HG02981 (cell line): ENCODE data around the gene NPAS3.

ENCODE experiments used
- ATAC-seq: cut with Tn5 transposase; IDR thresholded peaks from one replicate; pipeline ENCODE4 v1.9.1; 2021; ENCODE audit warnings: mild to moderate bottlenecking, moderate library complexity; ENCODE audit not compliant: unreplicated experiment

NPAS3 gene

DNA sequence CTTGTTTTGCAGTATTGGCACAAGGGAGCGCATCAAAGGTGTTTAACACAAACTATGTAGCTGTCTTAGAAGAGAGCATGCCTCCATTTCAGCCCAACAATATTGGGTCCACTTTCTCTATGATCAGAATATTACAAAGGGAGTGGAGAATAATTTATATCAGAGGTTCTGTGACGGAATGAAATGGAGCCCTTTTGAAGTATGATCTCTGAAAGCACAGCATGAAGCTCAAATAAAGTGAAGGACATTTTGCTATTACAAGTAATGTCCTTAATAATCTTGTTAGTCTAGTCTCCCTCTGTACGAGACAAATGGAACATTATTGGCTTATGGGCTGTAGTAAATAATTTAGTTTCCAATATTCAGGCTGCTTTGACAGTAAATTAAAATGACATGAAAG, 302.7 kb downstream of the NPAS3 start:
- ATAC-seq = no peak

DNA sequence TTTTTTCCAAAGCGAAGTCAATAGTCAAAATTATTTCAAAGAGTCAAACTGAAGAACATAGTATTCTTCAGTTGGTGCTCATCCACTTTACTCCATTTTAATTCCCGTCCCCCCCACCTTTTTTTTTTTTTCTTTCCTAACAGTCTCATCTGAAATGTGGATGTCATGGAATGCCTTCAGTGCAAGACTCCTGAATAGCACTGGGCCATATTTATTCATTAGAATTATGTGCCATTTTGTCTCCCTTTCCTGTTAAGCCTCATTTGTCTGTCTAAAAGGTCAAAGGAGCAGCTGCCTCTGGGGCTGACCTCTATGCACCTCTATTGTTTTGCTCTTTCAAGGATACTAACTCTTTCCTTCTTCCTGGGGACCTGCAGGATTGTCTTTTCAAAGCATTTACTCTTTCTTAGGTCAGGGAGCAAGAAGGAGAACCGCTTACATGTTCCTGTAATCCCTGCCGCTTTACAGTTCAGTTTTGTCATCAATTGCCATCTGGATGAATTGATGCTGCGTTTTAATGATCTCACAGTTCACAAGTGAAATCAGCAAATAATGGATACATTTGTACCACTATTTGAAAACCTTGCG, 310.6 kb downstream of the NPAS3 start:
- no peak for ATAC-seq

DNA sequence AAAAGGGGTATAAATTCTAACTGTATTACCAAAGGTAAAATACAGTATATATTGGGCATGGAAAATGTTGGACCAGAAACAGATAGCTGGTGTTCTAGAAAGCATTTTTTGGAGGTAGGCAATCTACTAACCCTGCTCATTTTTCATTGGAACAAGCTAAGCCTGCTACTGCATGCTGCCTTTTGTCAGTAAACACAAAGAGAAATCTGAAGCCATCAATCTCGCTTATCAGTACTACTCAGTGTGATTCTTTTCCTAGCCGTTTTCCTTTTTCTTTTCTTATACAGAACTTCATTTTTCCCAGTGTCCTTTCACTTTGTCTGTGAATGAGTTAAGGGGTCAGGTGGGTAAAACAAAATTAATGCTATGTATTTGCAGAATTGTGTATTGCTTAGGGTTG, 312.3 kb downstream of the NPAS3 start:
- ATAC-seq = no peak

DNA sequence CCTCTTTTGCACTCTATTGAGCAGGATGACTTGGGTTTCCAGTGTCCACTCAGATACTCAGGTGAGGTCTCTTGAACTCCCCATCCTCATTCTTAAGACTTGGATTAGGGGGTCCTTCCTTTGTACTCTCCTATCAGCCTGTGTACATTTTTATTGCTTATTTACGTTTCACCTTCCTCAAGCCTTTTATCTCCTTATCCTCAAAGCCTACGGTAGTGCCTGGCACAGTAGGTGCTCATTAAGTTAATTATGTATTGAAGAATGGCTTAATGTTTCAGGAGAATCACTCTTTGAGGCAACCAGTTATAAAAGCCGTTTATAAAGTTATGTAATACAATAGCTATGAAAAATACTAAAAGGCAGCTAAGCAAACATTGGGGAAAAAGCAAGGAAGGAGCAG, 315.7 kb downstream of the NPAS3 start:
- ATAC-seq = no peak

DNA sequence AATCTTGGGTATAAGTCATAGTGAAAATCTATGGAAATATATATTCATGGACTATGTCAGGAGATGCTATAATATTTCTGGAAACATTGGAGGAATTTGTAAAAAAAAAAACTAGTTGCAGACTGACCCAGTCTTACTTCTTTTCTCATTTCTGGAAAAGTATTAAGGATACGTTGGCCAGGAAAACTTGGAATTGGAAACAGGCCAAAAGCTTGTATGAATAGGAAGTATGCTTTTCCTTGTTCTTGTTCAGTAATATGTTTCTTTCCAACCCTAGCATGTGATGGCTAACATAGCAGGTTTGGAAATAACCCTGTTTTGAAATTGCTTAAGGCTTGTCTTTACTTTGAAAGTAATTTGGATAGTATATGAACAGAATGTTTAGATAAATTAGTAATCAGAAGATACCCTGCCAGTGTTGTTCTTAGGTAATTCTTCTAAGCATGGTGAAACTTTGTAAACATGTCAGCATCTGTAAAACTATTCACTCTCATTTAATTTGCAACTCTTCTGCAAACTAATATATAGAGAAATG, 316.2 kb downstream of the NPAS3 start:
- no peak for ATAC-seq

DNA sequence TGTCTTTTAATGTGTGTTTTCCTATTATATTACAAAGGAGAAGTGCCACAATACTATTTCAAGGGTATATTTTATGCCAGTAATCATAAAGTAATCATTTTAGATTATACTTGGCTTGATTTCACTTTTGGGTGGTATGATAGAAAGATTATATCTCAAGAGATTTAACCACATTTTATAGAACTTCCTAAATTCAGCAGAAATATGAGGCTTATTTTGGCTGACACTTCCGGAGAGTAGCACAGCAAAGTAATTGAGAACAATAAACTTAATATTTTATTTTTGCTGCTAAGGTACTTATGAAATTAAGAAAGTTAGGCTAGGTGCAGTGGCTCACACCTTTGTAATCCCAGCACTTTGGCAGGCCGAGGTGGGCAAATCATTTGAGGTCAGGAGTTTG, 319.1 kb downstream of the NPAS3 start:
- no peak for ATAC-seq

DNA sequence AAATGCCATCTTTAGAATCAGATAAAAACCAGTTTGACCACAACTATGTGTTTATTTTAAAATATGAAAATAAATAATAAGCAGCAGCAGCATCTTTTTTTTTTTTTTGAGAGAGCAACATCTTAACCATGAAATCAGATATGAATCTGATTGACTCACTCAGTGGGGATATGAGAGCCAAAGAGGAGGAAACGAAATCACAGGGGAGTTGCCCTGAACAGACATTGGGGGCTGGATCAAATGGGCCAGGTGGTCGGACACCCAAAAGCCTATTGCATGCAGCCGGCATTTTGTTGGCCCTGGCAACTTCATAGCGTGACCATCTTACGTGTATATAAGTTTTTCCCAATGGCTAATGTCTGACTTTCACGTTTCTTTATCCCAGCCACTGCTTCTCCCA, 321.1 kb downstream of the NPAS3 start:
- no peak for ATAC-seq

DNA sequence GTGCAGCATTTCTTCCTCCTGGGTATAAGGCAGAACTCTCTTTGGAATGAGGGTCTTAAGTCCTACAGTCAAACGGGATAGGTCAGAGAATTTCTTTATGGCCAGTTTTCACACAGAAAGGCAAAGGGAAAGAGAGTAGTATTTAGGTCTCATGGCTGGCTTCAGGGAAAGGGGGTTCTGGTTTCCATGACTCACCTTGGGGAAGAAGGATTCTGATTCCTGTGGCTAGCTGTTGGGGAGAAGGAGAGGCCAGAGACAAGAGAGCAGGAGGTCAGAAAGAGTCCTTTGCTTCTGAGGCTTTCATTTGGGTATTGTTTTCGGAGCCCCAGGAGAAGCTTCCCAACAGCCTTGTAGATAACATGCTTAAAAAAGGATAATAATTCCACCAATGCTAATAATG, 332.5 kb downstream of the NPAS3 start:
- ATAC-seq = no peak

DNA sequence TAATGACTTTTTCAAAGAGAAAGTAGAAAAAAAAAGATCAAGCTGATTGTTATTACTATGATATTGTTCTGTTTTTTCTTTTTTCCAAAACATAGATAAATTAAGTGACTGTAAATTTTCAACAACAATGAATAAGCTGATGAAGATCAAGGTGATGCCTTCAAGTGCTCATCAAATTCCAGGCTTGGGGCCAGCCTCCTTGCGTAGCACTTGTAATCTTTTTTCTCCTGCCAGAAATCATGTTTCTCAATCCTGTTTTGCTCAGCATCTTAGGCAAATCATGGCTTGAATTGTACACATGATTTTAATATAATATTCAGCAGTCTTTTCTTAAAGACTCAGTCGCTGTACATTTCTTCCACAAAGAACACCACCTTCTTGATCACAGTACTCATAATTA, 333.2 kb downstream of the NPAS3 start:
- ATAC-seq = no peak

DNA sequence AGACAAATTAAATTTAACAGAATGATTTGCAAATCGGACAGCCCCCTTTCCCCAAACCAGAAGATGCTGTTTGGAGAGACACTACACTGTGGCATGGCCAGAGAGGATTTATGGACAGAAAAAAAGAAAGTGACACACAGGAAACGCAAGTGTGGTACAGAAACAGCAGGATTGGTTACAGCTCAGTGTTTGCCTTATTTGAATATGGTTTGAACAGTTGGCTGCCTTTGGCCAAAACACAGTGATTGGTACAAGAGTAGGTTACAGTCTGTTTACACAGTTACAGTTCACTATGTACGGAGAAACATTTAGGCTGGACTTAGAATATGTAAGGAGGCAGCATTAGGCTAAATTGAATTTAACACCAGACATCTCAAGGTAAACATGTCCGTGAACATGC, 335.3 kb downstream of the NPAS3 start:
- ATAC-seq = no peak

DNA sequence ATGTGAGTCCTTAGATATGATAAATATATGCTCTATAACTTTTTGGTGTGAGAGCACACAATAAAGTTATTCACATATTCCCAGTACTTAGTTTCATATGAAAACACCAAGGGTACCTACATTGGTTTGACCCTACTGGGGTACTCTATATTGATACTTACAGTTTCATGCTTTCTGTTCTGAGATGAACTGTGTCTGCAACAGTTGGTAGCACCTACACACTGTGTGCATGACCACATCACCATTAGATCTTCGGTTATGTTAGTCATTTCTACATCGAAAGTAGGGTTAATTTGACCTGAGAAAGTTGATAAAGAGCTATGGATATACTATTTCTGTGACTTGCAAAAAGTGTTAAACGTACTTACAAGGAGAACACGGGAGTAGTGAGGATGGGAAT, 337.2 kb downstream of the NPAS3 start:
- no peak for ATAC-seq

DNA sequence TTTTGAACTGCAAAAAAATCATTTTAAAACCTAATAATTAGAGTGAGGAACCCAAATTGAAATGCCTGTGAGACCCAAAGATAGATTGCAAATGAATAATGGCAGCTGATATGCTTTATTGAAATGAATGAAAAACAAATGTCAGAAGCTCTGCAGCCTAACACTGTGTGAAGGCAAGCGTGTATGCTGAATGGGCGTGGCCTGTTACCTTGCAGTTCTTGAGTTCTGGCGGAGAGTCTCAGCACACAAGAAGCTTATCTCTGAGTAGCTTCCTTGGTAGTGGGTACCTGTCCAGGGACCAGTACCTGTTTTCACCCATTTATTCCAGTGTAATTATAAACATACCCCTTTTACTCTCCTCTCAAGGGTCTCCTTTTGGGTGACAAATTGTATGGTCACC, 341.2 kb downstream of the NPAS3 start:
- ATAC-seq = no peak

DNA sequence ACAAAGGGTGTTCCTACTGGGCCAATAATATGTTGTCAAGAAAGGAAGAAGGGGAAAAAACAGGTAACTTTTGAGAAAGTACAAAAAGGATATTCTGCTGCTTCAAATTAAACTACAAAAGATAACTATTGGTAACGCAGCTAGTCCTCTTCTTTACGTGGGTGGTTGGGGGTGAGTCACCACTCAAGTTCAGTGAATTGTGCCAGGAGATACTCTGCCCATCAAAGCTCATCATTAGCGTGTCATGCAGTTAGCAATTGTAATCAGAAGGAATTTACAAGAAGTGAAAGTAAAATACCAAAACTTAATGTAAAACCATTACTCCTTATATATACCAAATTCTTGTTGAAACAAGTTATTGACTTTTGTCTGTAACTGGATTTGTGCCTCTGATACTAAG, 342.0 kb downstream of the NPAS3 start:
- ATAC-seq = no peak

DNA sequence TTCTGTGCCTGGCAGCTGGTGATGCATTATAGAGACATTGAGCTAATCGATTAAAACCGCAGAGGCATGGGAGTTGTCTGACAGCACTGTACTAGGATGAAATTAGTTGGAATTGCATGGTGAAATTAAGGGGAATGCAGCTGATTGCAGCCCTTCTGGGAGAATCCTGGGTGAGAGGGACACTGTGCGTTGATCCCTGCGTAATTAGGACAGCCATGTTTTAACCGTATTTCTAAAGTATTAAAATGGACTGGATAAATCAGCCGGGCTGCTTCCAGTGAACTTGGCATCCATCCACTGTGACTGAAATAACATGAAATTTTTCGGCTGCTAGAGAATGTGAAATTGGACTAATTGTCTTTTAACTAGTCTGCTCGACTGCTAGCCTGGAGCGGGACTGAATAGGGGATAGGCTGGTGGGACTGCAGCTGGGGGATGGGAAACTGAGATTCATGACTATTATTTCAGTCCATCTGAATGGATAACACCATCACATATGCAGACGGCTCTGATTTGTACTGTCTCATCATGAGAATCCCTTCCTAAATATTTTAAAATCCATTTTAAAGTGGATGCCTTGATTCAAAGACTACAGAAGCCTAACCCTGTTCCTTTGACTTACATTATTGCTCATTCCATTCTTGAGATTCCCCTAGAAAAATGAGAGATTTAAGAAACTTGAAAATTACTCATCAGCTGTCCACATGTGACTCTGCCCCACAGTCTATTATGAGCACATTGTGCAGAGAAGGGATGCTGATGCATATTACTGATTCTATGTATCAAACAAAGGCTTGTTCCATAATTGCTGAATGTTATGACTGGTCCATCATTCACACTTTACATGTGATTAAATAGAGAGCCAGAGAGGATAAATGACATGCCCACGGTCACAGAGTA, 343.9 kb downstream of the NPAS3 start:
- no peak for ATAC-seq

DNA sequence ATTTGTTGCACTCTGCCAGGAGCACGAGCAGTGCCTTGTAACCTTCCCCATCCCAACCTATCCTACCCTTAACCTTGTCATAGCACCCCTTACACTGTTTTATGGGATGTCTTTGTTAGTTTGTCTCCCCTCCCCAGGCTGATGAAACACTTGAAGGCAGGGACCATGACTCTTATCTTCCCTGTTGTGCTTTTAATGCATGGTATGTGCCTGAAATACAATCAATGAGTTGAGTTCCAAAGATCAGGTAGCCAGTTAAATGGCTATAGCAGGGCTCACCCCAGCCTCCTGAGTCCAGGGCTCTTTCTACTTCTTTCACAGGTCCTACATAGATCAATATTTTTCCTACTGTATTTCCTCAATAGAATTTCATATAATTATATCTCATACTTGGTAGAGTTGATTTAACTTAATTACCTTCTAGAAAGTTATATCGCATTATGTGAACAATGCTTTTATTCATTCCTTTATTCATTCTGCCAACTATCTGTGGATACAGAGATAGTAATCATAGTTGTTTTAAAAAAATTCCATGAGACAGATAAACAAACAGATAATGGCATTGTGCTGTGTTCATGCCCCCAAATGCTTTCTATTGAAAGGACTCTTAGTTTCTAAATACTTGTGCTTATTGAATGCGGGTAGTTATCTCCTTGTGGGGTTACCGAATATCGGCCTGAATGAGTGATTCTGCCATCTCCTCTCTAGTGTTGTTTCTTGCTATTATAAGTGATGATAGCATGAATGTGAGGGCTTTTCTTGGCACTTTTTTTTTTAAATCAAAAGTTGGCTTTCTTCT, 347.4 kb downstream of the NPAS3 start:
- ATAC-seq = no peak

DNA sequence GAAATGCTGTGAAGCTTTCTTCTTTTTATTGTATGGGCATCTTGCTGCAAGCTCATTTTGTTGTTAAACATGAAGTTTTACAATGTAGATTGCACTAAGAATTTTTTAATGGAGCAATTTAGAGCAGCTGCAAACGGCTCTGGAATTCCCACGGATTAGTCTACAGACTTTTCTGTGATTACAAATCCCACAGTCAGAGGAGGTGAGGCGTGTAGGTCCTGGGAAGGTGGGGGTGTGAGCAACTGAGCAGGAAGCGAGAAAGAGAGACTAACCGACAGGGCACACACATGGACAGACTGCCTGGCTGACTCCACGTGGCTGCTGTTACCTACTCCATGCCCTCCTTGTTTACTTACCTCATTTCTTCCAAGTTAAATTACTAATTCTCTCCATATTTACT, 348.5 kb downstream of the NPAS3 start:
- no peak for ATAC-seq

DNA sequence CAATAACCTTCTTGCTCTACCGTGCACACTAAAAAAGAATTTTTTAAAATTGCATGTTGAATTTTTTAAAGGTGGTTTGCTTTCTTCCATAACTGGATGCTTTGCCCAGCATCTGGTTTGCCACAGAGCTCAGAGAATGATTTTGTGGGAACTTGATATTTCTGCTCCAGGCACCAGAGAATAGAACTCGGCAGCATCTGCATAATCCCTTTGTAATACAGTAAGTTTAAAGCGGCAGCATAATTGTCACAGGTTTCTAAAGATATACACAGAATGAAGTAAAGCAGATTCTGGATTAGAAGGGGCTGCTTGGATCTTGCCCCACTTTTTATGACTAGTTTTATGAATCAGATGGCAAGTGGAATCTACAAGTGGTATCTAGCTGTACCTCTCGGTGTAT, 352.0 kb downstream of the NPAS3 start:
- no peak for ATAC-seq

DNA sequence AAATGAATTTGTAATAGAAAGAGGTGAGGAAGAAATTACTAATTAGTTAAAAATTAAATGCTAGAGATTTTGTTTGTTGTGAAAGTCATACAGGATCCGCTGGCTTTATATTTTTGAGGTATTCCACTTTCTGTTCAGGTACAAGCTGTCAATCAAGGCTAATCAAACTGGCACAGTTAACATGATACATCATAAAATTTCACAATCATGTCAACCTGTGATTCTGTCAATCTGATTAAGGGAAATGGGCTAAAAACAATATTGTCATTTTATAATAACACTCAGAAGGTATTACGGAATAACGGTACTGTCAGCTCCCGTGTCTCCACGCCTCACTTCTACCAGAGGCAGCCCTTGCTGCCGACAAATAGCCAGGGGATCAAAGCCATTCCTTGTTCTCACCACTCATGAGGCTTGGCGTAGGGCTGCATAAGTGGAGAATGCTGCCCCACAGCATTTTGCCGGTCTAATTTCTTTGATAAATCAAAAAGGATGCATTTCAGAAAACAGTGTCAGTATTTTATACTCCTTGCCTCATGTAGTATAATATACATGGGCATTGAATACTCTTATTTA, 352.9 kb downstream of the NPAS3 start:
- ATAC-seq = no peak

DNA sequence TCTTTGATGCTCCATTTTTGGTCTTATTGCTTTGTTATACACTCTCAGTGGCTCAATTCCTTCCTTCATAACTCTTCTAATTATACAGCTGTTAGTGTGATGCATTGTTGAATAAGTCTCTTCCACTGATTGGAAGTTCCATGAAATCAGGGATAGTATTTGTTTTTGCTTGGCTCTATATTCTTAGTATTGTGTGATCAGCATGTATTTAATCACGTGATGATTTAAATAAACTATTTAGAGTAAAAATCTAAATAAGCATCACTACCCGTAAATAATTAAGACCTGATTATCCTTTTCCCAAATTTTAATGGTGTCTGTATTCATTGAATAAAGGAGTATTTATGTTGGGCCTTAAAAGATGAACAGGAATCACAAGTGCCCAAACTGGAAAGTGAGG, 355.7 kb downstream of the NPAS3 start:
- no peak for ATAC-seq

DNA sequence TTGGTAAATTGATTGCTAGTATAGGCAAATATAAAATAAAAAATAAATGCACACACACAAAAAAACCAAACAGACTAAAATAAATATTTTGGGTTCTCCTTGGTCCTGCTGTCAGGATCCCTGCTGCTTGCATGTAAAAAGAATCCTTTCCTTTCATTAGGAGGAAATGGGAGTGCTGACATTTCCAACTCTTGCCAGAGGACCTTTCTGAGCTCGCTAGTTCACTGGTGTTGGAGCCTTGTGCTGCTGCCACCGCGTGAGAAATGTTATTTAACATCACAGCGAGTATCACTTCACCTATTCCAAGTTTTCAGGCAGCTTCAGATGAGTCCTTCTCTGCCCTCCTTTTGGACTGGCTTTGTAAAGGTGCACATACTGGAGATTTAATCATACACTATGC, 358.9 kb downstream of the NPAS3 start:
- no peak for ATAC-seq

DNA sequence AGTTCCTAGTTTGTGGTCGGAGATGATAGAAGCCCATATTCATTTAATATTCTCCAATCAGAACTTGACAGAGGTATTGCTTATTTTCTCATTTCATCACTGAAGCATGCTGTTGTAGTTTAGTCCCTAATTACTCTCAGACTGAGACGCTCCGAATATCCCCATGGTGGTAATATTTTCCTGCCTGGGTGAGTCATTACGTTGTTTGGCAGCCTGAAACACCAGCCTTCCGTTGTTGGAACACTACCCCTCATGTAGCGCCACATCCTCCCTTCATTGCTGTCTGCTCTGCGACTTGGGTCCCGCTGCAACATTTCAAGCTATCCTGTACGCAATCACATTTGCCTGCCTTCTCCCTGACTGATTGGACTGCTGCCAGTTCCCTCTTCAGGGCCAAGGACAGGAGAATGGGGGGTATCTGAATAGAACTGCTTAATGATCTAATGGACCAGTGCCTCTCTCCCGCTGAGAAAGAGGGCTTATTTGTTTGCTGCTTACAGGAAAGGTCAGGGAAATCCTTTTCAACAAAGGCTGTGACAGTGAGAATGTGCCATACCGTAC, 369.1 kb downstream of the NPAS3 start:
- ATAC-seq = no peak
